ENCODE results near the gene HOATZ.

Gene HOATZ

DNA sequence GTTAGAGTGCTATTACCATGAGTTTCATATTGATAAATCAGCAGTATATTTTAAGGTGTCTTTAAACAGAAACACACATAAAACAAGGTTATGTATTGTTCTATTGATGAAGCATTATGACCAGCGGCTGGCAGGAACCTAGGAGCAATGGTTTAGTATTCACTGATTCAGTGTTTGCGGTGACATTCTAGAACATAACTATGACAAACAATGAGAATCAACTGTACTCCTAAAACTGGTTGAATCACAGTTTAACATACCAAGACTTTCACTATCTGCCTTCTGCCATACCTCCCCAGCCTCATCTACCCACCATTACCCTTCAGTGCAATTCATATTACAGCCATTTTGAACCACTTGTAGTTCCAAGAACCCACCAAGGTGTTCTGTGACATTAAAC is 8.8 kb downstream of the HOATZ start:
- DNase-seq = no peak

DNA sequence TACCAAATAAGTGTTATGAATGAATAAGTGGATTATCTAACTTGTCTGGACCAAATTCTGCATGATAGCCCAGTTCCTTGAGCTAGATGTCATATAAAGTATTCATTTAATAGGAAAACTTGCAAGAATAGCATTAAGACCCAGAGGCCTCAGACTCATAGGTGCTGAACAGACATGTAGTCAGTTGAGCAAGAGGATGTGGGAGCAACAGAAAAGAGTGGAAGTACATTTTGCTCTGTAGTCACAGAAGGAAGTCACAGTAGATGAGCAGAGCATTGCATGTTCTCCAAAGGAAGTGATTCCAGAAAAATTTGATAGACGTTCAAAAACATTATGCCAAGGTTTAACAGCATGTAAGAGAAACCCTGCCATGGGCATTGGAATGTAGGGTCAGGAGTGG is 9.5 kb downstream of the HOATZ start:
- DNase-seq = no peak

DNA sequence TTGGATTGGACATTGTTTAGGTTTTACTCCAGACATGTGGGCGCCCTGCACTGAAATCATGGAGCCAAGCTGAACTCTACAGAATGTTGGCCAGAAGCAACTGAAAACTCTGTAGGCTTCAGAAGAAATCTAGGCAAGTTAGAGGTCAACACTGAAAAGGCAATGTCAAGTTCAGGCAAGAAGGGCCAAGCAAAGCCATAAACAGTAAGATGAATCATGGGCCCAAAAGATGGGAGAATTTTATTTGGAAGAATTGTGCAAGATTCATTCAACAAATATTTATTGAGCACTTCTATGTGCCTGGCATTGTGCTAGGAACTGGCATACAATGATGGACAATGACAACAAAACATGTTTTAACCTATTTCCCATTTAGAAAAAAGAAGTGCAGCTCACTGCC is 10.9 kb downstream of the HOATZ start:
- no peak for DNase-seq

DNA sequence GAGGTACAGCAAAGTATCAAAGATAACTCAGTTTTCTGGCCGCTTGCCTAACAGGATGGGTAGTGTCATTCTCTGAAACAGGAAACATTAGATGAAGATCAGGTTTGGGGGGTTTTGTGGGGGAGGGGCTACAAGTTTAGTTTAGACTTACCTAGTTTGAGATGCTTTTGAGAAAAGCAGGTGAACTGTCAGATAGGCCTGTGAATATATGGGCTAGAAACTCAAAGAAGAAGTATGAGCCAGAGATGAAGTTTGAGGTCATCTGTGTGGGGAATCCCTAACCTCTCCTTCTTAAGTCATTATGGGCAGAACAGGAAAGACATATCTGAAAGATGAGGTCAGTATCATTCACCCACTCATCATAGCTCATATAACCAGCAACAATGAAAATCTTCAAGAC is 11.9 kb downstream of the HOATZ start:
- DNase-seq = no peak

DNA sequence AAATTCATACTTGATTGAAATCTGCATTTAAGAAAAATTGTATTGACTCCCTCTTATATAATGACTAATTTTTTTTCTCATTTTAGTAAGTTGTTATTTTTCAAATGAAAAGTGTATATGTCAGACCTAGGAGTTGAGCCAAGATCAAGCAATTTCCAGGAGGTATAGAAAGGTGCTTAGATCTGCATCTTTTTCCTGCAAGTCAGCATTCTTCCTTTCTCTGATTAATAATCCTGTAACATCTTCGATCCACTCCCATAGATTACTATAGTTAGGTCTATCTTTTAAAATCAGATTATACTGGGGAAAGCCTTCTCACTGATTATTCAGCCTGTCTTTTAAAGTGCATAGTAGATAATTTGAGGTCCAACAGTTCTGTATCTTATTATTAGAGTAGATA is 12.7 kb downstream of the HOATZ start:
- no peak for DNase-seq

DNA sequence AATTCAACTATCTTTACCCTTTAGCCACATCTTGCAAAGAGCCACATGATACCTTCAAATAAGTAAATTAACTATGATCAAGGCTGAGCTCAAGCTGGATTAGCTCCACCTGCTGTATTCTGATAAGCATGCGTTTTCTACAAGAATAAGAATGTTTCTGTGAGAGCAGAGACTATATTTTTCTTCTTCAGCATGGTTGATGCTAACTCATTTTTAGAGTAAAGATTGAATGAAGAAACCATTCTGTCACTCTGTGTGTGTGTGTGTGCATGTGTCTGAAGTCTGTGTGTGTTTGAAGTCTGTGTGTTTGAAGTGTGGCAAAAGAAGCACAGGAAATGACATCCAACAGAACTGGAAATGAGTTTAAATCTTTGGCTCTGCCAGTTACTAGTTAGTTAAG is 14.0 kb downstream of the HOATZ start:
- peak; percentile 7 for DNase-seq

DNA sequence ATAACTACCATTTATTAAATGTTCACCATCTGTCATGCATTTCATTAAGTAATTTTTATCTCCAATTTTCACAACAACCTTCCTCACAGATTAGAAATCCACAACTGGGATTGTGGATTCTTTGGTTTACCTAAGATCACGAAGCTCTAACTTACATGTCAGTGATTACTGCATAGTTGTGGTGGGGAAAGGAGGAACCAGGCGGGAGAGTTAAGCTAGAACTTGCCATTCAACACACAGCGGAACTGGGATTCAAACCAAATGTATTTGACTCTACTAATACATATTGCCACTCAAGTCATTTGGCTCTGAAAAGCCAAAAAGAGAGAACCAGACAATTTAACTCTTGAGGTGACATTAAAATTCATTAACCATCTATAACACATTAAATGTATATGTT is 15.5 kb downstream of the HOATZ start:
- no peak for DNase-seq

DNA sequence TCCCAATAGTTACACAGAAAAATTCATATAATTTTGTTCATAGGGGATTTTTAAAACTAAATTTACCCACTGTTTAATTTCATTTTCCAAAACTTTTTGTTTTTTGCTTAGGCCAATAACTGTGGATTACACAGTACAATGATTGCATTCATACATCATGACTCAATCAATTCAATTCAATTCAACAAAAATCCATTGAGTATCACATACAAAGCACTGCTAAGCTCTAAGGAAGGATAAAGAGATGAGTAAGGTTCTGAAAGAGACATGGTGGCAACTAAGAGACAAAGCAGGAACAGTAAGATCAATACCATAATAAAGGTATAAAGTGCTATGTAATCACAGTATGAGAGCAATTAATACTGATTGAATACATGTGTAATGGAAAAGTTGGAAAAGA is 16.6 kb downstream of the HOATZ start:
- DNase-seq = no peak

DNA sequence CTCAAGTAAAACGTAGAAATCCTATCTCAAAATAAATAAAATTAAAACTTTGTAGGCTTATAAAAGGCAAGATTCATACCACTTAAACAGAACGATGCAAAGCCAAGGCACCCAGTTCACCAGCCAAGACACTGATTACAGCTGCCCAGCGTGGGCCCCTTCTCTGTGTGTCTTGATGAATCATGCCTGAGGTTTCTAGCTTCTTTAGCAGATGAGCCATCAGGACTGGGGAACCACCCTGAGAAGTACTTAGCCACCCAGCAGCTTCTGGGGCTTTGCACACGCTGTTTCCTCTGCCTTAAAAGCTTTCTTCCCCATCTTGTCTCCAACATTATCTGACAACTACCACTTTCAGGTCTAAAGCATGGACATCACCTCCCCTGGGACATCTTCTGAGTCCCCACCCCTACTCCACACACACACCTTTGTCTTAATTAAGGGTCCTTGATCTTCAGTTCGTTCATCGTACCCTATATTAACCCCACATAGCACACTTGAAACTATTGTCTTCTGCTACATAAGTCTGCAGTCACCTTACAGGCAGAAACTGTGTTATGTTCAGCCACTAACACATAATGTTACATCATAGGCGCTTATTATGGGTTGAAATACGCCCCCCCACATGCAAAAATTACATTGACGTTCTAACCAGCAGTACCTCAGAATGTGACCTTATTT is 17.2 kb downstream of the HOATZ start:
- DNase-seq = no peak

DNA sequence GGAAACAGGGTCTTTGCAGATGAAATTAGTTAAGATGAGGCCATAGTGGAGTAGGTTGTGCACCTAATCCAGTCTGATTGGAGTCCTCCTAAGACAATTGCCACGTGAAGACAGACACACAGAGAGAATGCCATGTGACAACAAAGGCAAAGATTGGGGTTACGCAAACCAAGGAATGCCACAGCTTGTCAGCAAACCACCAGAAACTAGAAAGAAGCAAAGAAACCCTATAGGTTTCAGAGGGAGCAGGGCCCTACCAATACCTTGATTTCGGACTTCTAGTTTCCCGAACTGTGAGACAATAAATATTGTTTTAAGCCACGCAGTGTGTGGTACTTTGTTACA is 17.8 kb downstream of the HOATZ start:
- DNase-seq = no peak

DNA sequence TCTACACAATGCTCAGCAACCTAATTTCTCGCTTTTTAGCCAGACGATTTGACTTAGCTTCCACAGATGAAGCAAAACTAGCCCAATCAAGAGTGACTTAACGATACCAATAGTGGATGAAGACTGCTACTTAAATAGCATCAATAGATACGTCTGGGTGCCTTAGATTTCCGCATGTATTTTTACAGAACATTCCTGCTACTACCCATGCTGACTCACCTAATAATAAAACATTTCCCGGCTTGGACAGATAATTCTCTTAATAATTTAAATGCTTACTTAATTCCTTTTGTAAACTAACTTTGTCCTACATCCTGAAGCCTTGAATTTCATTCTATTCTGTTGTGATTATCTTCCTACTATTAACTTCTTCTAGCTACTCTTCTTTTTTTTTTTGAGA is 20.7 kb downstream of the HOATZ start:
- no peak for DNase-seq

DNA sequence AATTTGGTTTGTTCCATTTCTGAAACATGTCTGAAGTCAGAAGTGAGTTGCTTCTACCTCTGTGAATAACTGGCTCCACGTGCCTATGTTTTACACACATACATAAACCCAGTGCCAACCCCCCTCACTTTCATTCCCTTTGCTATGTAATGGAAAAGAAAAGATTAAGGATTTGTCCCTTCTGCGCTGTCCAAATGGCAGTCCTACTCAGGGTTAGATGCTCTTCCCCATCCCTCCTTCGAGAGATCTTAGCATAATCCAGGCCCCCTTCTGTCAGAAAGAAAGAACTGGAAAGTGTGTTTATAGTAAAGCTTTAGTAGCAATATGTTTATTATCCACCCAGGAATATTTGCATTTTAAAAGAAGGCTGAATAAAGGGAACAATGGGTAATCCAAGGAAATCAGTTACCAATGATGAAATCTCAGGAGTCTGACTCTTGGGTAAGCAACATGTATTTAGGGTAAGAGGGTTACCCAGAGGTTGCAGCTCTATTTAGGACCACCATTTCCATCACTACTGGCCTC is 22.8 kb downstream of the HOATZ start:
- DNase-seq = no peak

DNA sequence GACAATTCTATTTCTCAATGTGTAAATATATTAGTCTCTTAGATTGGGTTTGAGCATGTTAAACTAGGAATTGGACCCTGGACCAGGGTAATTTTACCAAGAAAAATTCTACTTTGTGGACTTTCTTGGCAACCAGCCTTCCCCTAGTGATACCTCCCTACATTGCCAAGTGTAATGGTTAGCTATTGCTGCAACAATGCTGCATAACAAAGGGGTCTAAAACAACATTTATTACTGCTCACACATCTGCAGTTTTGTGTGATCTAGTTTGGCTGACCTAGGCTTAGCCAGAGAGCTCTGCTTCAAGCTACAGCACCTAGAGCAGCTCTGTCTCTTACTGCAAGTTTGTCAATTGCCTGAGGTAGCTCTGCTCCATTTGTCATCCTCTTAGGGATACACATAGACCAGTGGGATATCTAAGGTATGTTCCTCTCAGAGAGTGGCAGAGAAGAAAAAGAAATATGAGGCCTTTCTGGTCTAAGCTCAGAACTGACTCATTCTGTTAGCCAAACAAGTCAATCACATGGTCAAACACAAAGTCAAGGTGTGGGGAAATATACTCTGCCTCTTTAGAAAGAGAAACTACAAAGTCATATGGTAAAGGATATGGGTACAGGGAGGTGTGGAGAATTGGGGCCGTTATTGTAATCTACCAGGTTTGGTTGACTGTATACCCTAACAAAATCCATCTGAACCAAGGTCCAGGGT is 24.0 kb downstream of the HOATZ start:
- no peak for DNase-seq

DNA sequence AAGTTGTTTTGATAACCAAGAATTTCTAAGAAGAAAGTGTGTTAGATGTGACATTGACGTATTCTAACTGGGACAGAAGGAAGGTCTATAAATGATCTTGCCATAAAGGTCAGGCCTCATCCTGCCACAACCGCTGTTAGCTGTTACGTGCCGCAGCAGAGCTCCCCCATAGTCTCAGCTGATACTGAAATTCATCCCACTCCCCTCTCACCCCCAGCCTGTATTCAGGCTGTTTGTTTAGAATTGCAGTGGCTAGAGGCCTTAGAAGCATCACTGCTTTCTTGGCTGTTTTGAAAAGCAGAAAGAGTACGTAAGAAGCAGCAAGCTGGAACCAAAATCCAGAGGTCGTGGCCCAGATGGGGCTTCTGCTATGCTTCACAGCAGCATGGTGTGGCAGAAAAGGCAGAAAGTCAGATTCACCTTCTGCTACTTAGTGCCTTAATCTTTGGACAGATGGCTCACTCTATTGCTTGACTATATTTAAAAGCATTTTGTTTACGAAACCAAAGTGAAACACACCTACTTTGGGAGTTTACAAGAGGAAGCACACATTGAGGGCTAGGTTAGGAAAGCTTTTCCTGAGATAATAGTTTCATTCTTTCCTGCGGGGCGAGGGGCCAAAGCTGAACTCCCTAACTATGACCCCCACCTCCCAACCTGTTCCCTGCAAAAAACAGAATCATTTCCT is 25.0 kb downstream of the HOATZ start:
- no peak for DNase-seq

DNA sequence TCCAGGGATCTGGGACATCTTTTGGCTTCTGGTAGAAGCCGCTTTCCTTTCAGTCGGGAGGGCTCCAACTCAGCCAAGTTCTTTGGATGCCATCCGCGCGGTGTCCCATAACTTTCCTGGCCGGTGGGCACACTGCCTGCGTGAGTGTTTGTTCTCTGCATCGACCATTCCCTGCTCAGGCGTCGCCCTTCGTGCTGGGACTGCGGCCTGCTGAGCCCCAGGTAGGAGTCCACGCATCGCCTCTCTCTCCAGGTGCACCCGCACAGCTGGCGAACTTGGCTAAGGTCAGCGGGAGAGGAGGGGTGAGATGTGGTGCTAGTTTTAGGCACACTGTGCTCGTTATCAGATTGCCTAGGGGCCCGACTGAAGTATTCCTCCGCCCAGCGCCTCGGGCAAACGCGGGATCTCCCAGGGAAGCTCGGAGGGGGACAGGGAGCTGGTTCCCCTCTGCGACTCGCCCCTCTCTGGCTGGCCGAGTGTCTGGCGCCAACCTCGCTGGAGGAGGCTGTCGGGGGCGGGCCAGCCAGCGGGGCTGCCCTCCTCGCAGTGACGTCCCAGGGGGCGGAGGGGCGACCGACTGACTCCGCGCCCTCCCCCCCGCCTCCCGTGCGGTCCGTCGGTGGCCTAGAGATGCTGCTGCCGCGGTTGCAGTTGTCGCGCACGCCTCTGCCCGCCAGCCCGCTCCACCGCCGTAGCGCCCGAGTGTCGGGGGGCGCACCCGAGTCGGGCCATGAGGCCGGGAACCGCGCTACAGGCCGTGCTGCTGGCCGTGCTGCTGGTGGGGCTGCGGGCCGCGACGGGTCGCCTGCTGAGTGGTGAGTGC is 25.7 kb downstream of the HOATZ start, which contains the start of gene LAYN:
Gene LAYN, plus strand, starts transcription at position 607 of the 823 bp plus-strand sequence. Its CDS starts 124 bp downstream, at position 731.
- DNase-seq = peak; percentile 49

DNA sequence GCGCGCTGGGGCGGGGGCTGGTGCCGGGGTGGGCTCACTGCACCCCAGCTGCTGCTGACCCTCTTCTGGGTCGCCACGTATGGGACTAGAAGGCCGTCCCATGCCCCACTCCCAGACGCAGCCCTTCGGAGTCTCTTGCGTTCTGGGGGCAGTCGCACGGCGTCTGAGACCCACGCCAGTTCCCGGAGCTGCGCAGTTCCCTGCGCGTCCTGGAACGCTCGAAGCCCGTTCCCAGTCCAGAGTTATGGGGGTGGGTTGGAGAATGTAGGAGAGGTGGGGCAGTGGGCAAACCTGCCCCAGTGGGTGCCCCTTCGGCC is 26.3 kb downstream of the HOATZ start:
- no peak for DNase-seq

DNA sequence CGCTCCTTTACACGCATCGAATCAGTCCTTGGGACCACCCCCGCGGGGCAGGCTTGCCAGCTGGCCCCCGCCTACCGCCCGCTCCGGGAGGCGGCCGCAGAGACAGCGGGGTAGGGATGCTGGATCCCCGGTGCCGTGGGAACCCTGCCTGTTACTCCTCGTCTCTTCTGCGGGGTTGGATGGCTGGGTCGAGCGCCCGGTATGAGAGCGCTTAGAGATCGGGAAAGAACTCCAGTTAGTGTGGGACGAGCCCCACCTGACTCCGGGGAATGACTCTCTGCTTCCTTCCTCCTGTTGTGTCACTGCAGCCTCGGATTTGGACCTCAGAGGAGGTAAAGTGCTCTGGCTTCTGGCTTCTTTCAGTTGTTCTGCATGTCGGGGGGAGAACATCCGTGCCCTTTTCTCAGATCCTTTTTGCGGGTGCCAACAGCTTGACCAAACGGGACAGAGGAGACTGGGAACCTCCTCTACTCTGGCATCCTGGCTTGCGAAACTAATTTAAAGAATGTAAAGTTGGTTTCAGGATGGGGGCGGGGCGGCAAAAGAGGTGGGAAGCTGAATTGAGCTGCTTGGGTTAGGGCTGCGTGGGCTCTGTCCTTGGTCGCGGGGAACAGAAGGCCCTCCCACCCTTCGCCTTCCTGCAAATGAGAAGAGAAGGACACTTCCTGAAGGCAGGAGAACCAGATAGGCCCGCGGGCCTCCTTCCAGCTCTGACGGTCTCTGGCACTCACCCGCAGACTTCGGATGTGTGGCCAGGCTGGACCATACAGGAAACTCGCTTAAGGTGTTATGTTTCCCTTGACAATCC is 26.9 kb downstream of the HOATZ start:
- no peak for DNase-seq

DNA sequence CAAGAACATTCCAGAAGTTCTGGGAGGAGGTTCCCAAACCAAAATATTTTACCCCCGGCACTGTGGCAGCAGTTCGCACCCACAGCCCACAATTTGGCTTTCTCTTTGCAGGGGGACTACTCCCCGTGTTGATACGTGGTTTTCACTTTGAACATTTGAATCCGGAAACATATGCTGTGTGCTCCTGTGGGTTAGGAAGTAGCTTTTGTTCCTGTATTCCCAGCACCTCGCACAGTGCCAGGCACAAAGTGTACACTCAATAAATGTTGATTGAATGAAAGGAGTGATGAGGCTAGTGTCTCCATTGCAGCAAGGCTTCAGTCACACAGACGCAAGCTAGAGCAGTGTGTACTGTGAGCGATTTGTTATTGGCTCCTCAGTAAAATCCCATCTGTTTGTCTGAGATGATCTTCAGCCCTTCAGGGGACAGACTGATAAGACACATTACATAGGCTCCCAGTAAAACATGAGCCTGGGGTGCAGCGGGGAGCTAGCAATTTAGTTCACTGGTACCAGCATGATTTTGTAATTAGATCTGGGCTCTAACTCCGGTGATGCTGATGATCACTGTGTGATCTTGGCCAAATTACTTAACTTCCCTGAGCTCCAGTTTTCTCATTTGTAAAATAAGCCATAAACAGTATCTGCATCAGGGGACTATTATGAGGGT is 28.2 kb downstream of the HOATZ start:
- DNase-seq = no peak

DNA sequence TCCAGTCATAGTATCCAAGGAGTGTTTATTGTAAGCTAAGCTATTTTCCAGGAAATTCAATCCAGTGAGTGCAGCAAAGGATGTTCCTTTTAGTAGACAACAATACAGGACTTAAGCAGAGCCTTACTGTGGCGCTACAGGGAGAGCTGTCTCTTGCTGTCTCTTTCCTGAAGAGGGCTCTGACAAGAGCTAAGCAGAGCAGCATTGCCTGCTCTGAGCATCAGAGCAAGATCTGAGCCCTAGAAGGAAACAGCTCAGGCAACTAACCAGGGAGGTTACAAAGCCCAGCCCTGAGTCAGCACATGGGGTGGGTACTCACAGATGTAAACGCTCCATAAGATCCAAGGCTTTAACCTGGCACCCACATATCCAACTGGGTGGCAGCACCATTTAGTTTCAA is 33.9 kb downstream of the HOATZ start:
- no peak for DNase-seq

DNA sequence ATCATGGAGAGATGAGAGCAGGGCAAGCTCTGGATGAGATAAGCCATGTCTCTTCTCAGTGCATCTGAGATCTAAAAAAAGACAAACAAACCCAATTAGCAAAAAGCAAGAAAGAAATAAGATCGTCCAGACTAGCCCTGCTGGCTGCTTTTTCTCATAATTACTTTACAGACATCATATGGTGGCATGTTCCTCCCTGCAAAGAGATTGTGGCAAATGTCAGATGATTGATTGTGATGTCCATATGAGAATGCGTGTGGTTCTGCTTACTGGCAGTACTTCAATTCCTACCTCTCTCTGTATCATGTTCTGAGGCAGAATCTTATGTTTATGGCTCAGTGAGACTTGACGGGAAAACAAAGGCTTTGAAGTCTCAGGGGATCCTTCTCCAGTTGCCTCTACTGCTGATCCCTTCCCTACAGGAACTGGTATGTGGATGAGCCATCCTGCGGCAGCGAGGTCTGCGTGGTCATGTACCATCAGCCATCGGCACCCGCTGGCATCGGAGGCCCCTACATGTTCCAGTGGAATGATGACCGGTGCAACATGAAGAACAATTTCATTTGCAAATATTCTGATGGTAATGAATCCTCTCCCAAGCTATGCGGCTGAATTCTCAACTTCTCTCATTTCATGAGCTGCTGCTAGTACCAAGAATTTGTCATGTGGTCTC is 34.8 kb downstream of the HOATZ start:
- no peak for DNase-seq

DNA sequence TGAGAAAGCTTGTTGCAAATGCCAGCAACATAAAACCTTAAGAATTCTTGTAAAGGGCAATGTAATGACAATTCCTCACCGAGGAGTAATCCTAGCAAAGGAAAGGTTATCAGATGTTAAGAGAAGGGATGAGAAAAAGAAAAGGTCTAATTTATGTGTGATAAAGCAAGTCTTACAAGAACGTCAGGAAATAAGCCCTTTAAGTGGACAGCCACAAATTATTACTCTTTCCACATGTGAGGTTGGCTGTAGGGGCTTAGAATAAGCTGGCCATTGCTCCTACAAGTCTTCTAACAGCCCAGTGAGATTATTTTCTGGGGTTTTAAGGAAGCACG is 35.3 kb downstream of the HOATZ start:
- DNase-seq = no peak

Data from NCI-H1105 treated with DMSO at 0.1 percent for 48 hours (cell line).